ENCODE measurements around the gene ZBTB16.
A peak's percentile ranks its signal among the peaks of the same experiment; 100 is the strongest.

DNA sequence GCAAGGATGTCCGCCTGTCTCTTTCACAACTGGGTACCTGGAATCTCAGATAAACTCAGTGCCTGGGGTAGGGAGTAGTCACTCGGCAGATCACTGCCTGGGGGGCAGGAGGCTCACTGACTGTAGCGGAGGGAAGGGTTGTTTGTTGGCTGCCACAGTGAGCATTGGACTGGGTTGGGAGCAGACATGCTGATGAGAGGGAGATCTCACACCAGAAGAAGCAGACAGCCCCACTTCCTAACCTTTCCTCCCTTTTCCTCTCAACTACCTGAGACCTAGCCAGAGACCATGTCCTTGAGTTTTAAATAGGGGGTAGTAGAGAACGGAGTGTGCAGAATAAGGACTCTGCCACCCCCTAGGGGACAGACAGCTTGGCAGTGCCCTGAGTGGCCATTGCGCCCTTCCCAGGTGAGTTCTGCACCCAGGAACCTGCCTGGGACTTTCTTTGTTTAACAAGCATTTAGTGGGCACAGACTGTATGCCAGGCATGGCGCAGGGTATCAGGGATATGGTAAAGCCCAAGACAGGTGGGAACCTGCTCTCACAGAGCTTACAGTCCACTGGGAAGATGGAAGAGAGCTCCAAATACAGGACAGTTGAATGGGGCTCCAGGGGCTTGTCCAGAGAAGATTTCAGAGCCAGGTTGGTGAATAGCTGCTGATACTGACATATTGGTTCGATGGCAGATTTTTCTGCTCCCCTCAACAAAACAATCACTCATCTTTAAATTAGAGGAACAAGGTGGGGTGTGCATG lies 121.0 kb downstream of the ZBTB16 start:
- no peak for TF ChIP-seq POLR2A (IDR thresholded peaks at IDR 0.05)
- peak; percentile 52 to 82 (median 68) for TF ChIP-seq CTCF (IDR thresholded peaks at IDR 0.05)

Measured in heart left ventricle (tissue), 13 donors.